Ovary (tissue), 3 donors: Measurements from ENCODE around the gene C4orf51.

Experiments used
- CTCF ChIP-seq, 3 donors: fragments of 450-650 bp in 2 of 3; fragments of 200-600 bp in 1 of 3; IDR thresholded peaks; one replicate each; pipeline versions ENCODE4 v1.5.1 to v1.8.0; 2016 to 2022; ENCODE audit warnings: antibody characterized with exemption in 3 of 3, mild to moderate bottlenecking in 1 of 3
- POLR2A ChIP-seq: fragments of 450-650 bp; IDR thresholded peaks from one replicate; pipeline ENCODE4 v1.6.1; 2017; ENCODE audit warnings: antibody characterized with exemption, mild to moderate bottlenecking, moderate library complexity
- donor health status: DM: no; HTN: no; CAD: no.

GRCh38 chr4:145774473-145774872 is 94.5 kb downstream of the C4orf51 start:
- no peak for TF ChIP-seq CTCF (IDR thresholded peaks at IDR 0.05)
- no peak for TF ChIP-seq POLR2A
